Neuronal stem cell (in vitro differentiated cells): ENCODE measurements around the gene ZNF783.

ENCODE experiments used
- DNase-seq: peaks from one replicate; pipeline ENCODE4 v3.0.0-alpha.2; 2013; ENCODE audit warnings: low spot score
- H2AFZ ChIP-seq: one replicate; pipeline ENCODE4 v1.6.1; 2013; ENCODE audit warnings: mild to moderate bottlenecking, low read length, inconsistent platforms
- H2AK5ac ChIP-seq: 2 replicates; pipeline ENCODE4 v1.6.1; 2013; ENCODE audit warnings: low read depth, mild to moderate bottlenecking, inconsistent platforms, low read length, moderate library complexity, mixed read lengths
- H2BK120ac ChIP-seq: 2 replicates; pipeline ENCODE4 v1.6.1; 2013; ENCODE audit warnings: low read depth, mild to moderate bottlenecking, inconsistent platforms, low read length, moderate library complexity, mixed read lengths
- H2BK12ac ChIP-seq: one replicate; pipeline ENCODE4 v1.6.1; 2013; ENCODE audit warnings: low read length, inconsistent platforms
- H2BK15ac ChIP-seq: 2 replicates; pipeline ENCODE4 v1.6.1; 2013; ENCODE audit warnings: mild to moderate bottlenecking, low read length, inconsistent platforms, mixed read lengths
- H2BK5ac ChIP-seq: one replicate; pipeline ENCODE4 v1.6.1; 2013; ENCODE audit warnings: inconsistent platforms, mild to moderate bottlenecking, low read length, moderate library complexity
- H3K14ac ChIP-seq: one replicate; pipeline ENCODE4 v1.6.1; 2013; ENCODE audit warnings: low read length, inconsistent platforms
- H3K18ac ChIP-seq: 2 replicates; pipeline ENCODE4 v1.6.1; 2013; ENCODE audit warnings: low read length, inconsistent platforms
- H3K23ac ChIP-seq: 2 replicates; pipeline ENCODE4 v1.6.1; 2013; ENCODE audit warnings: low read depth, mild to moderate bottlenecking, mixed read lengths, low read length, inconsistent platforms; ENCODE audit not compliant: poor library complexity
- H3K27ac ChIP-seq: replicated peaks from 3 replicates; pipeline ENCODE4 v1.5.1; 2013; ENCODE audit warnings: low read length, inconsistent platforms
- H3K27me3 ChIP-seq, 3 experiments: 2 replicates each; pipeline ENCODE4 v1.6.1; 2013; ENCODE audit warnings: low read length in 3 of 3, mild to moderate bottlenecking in 2 of 3, inconsistent platforms in 1 of 3, low read depth in 1 of 3, mixed read lengths in 1 of 3, moderate library complexity in 1 of 3; ENCODE audit not compliant: control insufficient read depth in 3 of 3, insufficient read depth in 3 of 3
- H3K36me3 ChIP-seq, 2 donors: replicated peaks in 1 of 2; 2 replicates each; pipeline ENCODE4 v1.6.1; 2013; ENCODE audit warnings: low read length in 2 of 2; ENCODE audit not compliant: control insufficient read depth in 2 of 2, insufficient read depth in 2 of 2
- H3K4ac ChIP-seq: 2 replicates; pipeline ENCODE4 v1.6.1; 2013; ENCODE audit warnings: inconsistent platforms, mild to moderate bottlenecking, low read length, moderate library complexity
- H3K4me1 ChIP-seq, 2 donors: 1 replicate in 1 of 2; 2 replicates in 1 of 2; pipeline ENCODE4 v1.6.1; 2013; ENCODE audit warnings: low read length in 2 of 2, low read depth in 1 of 2; ENCODE audit not compliant: control insufficient read depth in 2 of 2, insufficient read depth in 1 of 2
- H3K4me2 ChIP-seq: one replicate; pipeline ENCODE4 v1.6.1; 2013; ENCODE audit warnings: mild to moderate bottlenecking, low read length, inconsistent platforms; ENCODE audit not compliant: insufficient read depth, poor library complexity, severe bottlenecking
- H3K4me3 ChIP-seq, 2 donors: 2 replicates each; pipeline ENCODE4 v1.5.1; 2013; ENCODE audit warnings: low read length in 2 of 2, mild to moderate bottlenecking in 2 of 2, inconsistent platforms in 1 of 2, moderate library complexity in 1 of 2
- H3K79me1 ChIP-seq: one replicate; pipeline ENCODE4 v1.6.1; 2013; ENCODE audit warnings: low read depth, mild to moderate bottlenecking, inconsistent platforms, low read length, moderate library complexity
- H3K9ac ChIP-seq: one replicate; pipeline ENCODE4 v1.6.1; 2013; ENCODE audit warnings: mild to moderate bottlenecking, low read depth, low read length, inconsistent platforms; ENCODE audit not compliant: poor library complexity
- H3K9me3 ChIP-seq, 2 donors: replicated peaks in 1 of 2; 2 replicates each; pipeline versions ENCODE3 to v1.6.1; 2013; ENCODE audit warnings: low read length in 2 of 2, mild to moderate bottlenecking in 2 of 2, inconsistent platforms in 1 of 2, low read depth in 1 of 2, mixed read lengths in 1 of 2, moderate library complexity in 1 of 2; ENCODE audit not compliant: control insufficient read depth in 2 of 2, insufficient read depth in 1 of 2
- H4K8ac ChIP-seq: one replicate; pipeline ENCODE4 v1.6.1; 2013; ENCODE audit warnings: low read depth, mild to moderate bottlenecking, inconsistent platforms, low read length, moderate library complexity
- H4K91ac ChIP-seq: one replicate; pipeline ENCODE4 v1.6.1; 2013; ENCODE audit warnings: low read length, low read depth, mild to moderate bottlenecking, inconsistent platforms; ENCODE audit not compliant: poor library complexity
- WGBS, 2 donors: extraction: QIAGEN DNeasy Blood & Tissue Kit; methylation state at CpG; one replicate each; pipeline ENCODE4 v1.1.7; 2013; ENCODE audit warnings: missing lambda C conversion rate in 2 of 2, mixed read lengths in 1 of 2; ENCODE audit not compliant: insufficient read length in 2 of 2, insufficient replicate concordance in 1 of 2; ENCODE audit errors: extremely low coverage in 2 of 2; 5-methylcytosine and 5-hydroxymethylcytosine counted together

Gene ZNF783

GRCh38 chr7:149310990-149311573 lies 49.1 kb downstream of the ZNF783 start:
- Histone ChIP-seq H3K18ac (no peak overlapping the region), H3K9ac (no peak overlapping the region), H3K4me3 (no peak overlapping the region), H4K8ac (no peak overlapping the region), H3K9me3 (no peaks in the 10 kb centered on the region), H3K4me1 (no peaks in the 10 kb centered on the region), H3K27ac (no peak overlapping the region), H3K36me3 (no peaks in the 10 kb centered on the region), H2BK15ac (no peak overlapping the region), H3K23ac (no peak overlapping the region), H2BK120ac (no peak overlapping the region), H3K14ac (no peak overlapping the region), H2AK5ac (no peak overlapping the region), H3K27me3 (no peaks in the 10 kb centered on the region), H3K79me1 (no peaks in the 10 kb centered on the region), H4K91ac (no peak overlapping the region), H2AFZ (no peak overlapping the region), H2BK12ac (no peak overlapping the region), H2BK5ac (no peak overlapping the region), H3K4ac (no peak overlapping the region), H3K4me2 (no peak overlapping the region)
- DNase-seq: no peak
- WGBS, 2 donors: no CpG with 5 or more reads among the region's 4 CpGs

- Histone ChIP-seq H3K18ac (no peak overlapping the region), H2BK120ac (no peak overlapping the region), H3K9ac (no peak overlapping the region), H3K79me1 (no peaks in the 10 kb centered on the region), H2BK15ac (no peak overlapping the region), H2AFZ (no peak overlapping the region), H3K4me3 (no peak overlapping the region), H2BK12ac (no peak overlapping the region), H3K4me2 (no peak overlapping the region), H2AK5ac (no peak overlapping the region), H3K9me3 (no peaks in the 10 kb centered on the region), H3K27ac (no peak overlapping the region), H3K14ac (no peak overlapping the region), H3K4ac (no peak overlapping the region), H2BK5ac (no peak overlapping the region), H3K23ac (no peak overlapping the region), H3K27me3 (no peaks in the 10 kb centered on the region), H3K4me1 (no peaks in the 10 kb centered on the region), H4K8ac (no peak overlapping the region), H3K36me3 (no peaks in the 10 kb centered on the region), H4K91ac (no peak overlapping the region)
- whole genome bisulfite sequencing, 2 donors: no CpG with 5 or more reads among the region's 2 CpGs
- DNase-seq: no peak
Measured at GRCh38 chr7:149313981-149314380, 52.0 kb downstream of the ZNF783 start.

GRCh38 chr7:149316606-149317005 lies 54.6 kb downstream of the ZNF783 start:
- Histone ChIP-seq H3K14ac (no peak overlapping the region), H3K23ac (no peak overlapping the region), H3K79me1 (no peaks in the 10 kb centered on the region), H3K4me3 (no peak overlapping the region), H4K91ac (no peak overlapping the region), H3K9me3 (no peaks in the 10 kb centered on the region), H2BK12ac (no peak overlapping the region), H3K4ac (no peak overlapping the region), H3K18ac (no peak overlapping the region), H3K4me2 (no peak overlapping the region), H3K27ac (no peak overlapping the region), H2AFZ (no peak overlapping the region), H3K27me3 (no peaks in the 10 kb centered on the region), H3K4me1 (peaks cover 0 to 2% of the 10 kb centered on the region in 2 donors), H2BK15ac (no peak overlapping the region), H3K36me3 (no peaks in the 10 kb centered on the region), H2BK120ac (no peak overlapping the region), H4K8ac (no peak overlapping the region), H2AK5ac (no peak overlapping the region), H3K9ac (no peak overlapping the region), H2BK5ac (no peak overlapping the region)
- no peak for DNase-seq

GRCh38 chr7:149317496-149317895 lies 55.5 kb downstream of the ZNF783 start:
- no peak overlapping the region for H3K27ac ChIP-seq
- DNase-seq: no peak
- H3K79me1 ChIP-seq: no peaks in the 10 kb centered on the region
- no peak overlapping the region for H3K4me3 ChIP-seq
- no peaks in the 10 kb centered on the region for H3K27me3 ChIP-seq
- WGBS, 2 donors: no CpG with 5 or more reads among the region's 1 CpG
- H2BK120ac ChIP-seq: no peak overlapping the region
- no peak overlapping the region for H3K4me2 ChIP-seq
- no peak overlapping the region for H3K18ac ChIP-seq
- no peaks in the 10 kb centered on the region for H3K9me3 ChIP-seq
- no peak overlapping the region for H2AFZ ChIP-seq
- H2AK5ac ChIP-seq: no peak overlapping the region
- H3K36me3 ChIP-seq: no peaks in the 10 kb centered on the region
- no peak overlapping the region for H2BK12ac ChIP-seq
- H3K4ac ChIP-seq: no peak overlapping the region
- no peak overlapping the region for H3K23ac ChIP-seq
- H3K14ac ChIP-seq: no peak overlapping the region
- no peak overlapping the region for H2BK15ac ChIP-seq
- H3K4me1 ChIP-seq: peaks cover 2% of the 10 kb centered on the region in 2 donors
- H3K9ac ChIP-seq: no peak overlapping the region
- no peak overlapping the region for H4K8ac ChIP-seq
- H4K91ac ChIP-seq: no peak overlapping the region
- H2BK5ac ChIP-seq: no peak overlapping the region
